Lower leg skin (tissue), 3 donors: ENCODE measurements around the gene USP7.

ENCODE experiments used
- POLR2A ChIP-seq, 2 donors: fragments of 450-650 bp; IDR thresholded peaks; one replicate each; pipeline ENCODE4 v1.6.1; 2016 to 2017; ENCODE audit warnings: antibody characterized with exemption in 2 of 2, mild to moderate bottlenecking in 1 of 2, moderate library complexity in 1 of 2
- TF ChIP-seq, protein P1 (sequence below), 3 donors: fragments of 450-650 bp; IDR thresholded peaks; one replicate each; pipeline ENCODE4 v1.5.1; 2016; ENCODE audit warnings: antibody characterized with exemption in 3 of 3, mild to moderate bottlenecking in 3 of 3, moderate library complexity in 2 of 3

DNA sequence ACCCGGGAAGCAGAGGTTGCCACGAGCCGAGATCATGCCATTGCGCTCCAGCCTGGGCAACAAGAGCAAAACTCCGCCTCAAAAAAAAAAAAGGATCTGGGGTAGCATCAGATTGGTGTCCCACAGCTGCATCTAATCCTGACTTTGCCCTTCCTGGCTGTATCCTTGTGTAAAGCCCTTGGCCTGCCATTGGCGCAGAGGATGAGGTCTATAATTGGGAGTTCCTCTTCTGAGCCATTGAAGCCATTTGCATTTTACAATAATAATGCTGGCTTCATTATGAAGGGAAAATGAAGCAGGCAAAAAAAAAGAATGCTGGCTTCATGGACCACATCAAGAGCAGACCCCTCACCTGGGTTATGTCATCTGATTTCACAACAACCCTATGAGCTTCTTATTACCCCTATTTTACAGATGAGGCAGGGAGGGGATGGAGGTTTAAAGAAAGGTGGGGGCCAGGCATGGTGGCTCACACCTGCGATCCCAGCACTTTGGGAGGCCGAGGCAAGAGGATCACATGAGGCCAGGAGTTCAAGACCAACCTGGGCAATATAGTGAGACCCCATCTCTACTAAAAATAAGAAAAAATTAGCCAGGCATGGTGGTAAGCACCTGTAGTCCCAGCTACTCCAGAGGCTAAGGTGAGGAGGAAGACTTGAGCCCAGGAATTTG lies 82.7 kb downstream of the USP7 start:
- TF ChIP-seq POLR2A (IDR thresholded peaks at IDR 0.05): no peak
- TF ChIP-seq, protein P1, sequence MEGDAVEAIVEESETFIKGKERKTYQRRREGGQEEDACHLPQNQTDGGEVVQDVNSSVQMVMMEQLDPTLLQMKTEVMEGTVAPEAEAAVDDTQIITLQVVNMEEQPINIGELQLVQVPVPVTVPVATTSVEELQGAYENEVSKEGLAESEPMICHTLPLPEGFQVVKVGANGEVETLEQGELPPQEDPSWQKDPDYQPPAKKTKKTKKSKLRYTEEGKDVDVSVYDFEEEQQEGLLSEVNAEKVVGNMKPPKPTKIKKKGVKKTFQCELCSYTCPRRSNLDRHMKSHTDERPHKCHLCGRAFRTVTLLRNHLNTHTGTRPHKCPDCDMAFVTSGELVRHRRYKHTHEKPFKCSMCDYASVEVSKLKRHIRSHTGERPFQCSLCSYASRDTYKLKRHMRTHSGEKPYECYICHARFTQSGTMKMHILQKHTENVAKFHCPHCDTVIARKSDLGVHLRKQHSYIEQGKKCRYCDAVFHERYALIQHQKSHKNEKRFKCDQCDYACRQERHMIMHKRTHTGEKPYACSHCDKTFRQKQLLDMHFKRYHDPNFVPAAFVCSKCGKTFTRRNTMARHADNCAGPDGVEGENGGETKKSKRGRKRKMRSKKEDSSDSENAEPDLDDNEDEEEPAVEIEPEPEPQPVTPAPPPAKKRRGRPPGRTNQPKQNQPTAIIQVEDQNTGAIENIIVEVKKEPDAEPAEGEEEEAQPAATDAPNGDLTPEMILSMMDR (IDR thresholded peaks at IDR 0.05): no peak
